IMR-90 (cell line): ENCODE data around the gene SLC15A3. TPM values are rescaled to one million over a fixed set of nuclear protein-coding genes. Genes with fewer than 3 reads are reported as not detected.

Source experiments
- ATAC-seq: fragments of 200-7000 bp; cut with Tn5 transposase; 2 replicates; pipeline ENCODE4 v1.9.1; 2020; ENCODE audit warnings: low read depth, mild to moderate bottlenecking, moderate library complexity
- BruUV-seq: library from RNA; stranded (reverse); fragments of 400-500 nt; replicated peaks from 2 replicates; lab custom pipeline; 2021; lab: Mats Ljungman, UMichigan
- CTCF ChIA-PET: fragments of 300-600 bp; formaldehyde crosslinking; extraction: SDS; loops from one replicate; lab custom pipeline; 2021; ENCODE audit warnings: antibody characterized with exemption; lab: Yijun Ruan, JAX
- POLR2A ChIA-PET: fragments of 300-600 bp; sonication (Branson Sonifier 250); formaldehyde crosslinking; loops from one replicate; lab custom pipeline; 2022; ENCODE audit warnings: antibody characterized with exemption; ENCODE audit not compliant: unreplicated experiment; lab: Charles Lee
- DNase-seq: peaks from one replicate; pipeline ENCODE4 v3.0.0; 2013
- H2AFZ ChIP-seq: replicated peaks from 2 replicates; pipeline ENCODE3; 2013; ENCODE audit warnings: low read length, mild to moderate bottlenecking; ENCODE audit not compliant: poor library complexity
- H2AK5ac ChIP-seq: 2 replicates; pipeline ENCODE4 v1.6.1; 2013; ENCODE audit warnings: low read depth, low read length, inconsistent platforms
- H2AK9ac ChIP-seq: replicated peaks from 2 replicates; pipeline ENCODE3; 2013; ENCODE audit warnings: mild to moderate bottlenecking, low read depth, low read length, moderate library complexity; ENCODE audit not compliant: poor library complexity
- H2BK120ac ChIP-seq: 2 replicates; pipeline ENCODE4 v1.6.1; 2013; ENCODE audit warnings: low read depth, low read length, inconsistent platforms
- H2BK15ac ChIP-seq: 3 replicates; pipeline ENCODE4 v1.6.1; 2013; ENCODE audit warnings: low read depth, low read length, inconsistent platforms
- H2BK20ac ChIP-seq: 2 replicates; pipeline ENCODE4 v1.6.1; 2013; ENCODE audit warnings: low read depth, mild to moderate bottlenecking, inconsistent platforms, low read length, moderate library complexity
- H2BK5ac ChIP-seq: 2 replicates; pipeline ENCODE4 v1.6.1; 2013; ENCODE audit warnings: mild to moderate bottlenecking, low read depth, low read length, inconsistent platforms; ENCODE audit not compliant: poor library complexity, severe bottlenecking
- H3K14ac ChIP-seq: replicated peaks from 2 replicates; pipeline ENCODE4 v1.6.1; 2013; ENCODE audit warnings: low read depth, low read length, inconsistent platforms
- H3K18ac ChIP-seq: 2 replicates; pipeline ENCODE4 v1.6.1; 2013; ENCODE audit warnings: low read depth, low read length, control low read depth
- H3K23ac ChIP-seq: 2 replicates; pipeline ENCODE4 v1.6.1; 2013; ENCODE audit warnings: low read depth, low read length, inconsistent platforms
- H3K27ac ChIP-seq: 2 replicates; pipeline ENCODE4 v1.5.1; 2013; ENCODE audit warnings: mild to moderate bottlenecking, control low read depth, low read length; ENCODE audit not compliant: insufficient read depth
- H3K27me3 ChIP-seq: 2 replicates; pipeline ENCODE4 v1.6.1; 2013; ENCODE audit warnings: low read length; ENCODE audit not compliant: control insufficient read depth, insufficient read depth
- H3K36me3 ChIP-seq: 2 replicates; pipeline ENCODE4 v1.6.1; 2013; ENCODE audit warnings: low read length, mixed read lengths; ENCODE audit not compliant: control insufficient read depth, insufficient read depth
- H3K4ac ChIP-seq: 2 replicates; pipeline ENCODE4 v1.6.1; 2013; ENCODE audit warnings: low read depth, low read length, inconsistent platforms
- H3K4me1 ChIP-seq: 2 replicates; pipeline ENCODE4 v1.6.1; 2013; ENCODE audit warnings: low read length, mixed read lengths; ENCODE audit not compliant: control insufficient read depth, insufficient read depth
- H3K4me2 ChIP-seq: 2 replicates; pipeline ENCODE4 v1.6.1; 2013; ENCODE audit warnings: low read depth, mild to moderate bottlenecking, control low read depth, low read length, moderate library complexity
- H3K4me3 ChIP-seq: 2 replicates; pipeline ENCODE4 v1.5.1; 2013; ENCODE audit warnings: low read depth, mild to moderate bottlenecking, control low read depth, low read length, moderate library complexity; ENCODE audit not compliant: insufficient read depth
- H3K56ac ChIP-seq: 2 replicates; pipeline ENCODE4 v1.6.1; 2013; ENCODE audit warnings: low read length, inconsistent platforms; ENCODE audit not compliant: insufficient read depth; ENCODE audit errors: extremely low read depth
- H3K79me1 ChIP-seq, 2 experiments: 2 replicates each; pipeline ENCODE4 v1.6.1; 2013; ENCODE audit warnings: low read length in 2 of 2, inconsistent platforms in 1 of 2, low read depth in 1 of 2
- H3K9ac ChIP-seq: 2 replicates; pipeline ENCODE4 v1.6.1; 2013; ENCODE audit warnings: low read depth, low read length, control low read depth
- H3K9me1 ChIP-seq: 2 replicates; pipeline ENCODE4 v1.6.1; 2013; ENCODE audit warnings: low read length, inconsistent platforms; ENCODE audit not compliant: insufficient read depth
- H3K9me3 ChIP-seq: 2 replicates; pipeline ENCODE4 v1.6.1; 2013; ENCODE audit warnings: low read length; ENCODE audit not compliant: control insufficient read depth, insufficient read depth
- H4K20me1 ChIP-seq: 2 replicates; pipeline ENCODE4 v1.6.1; 2013; ENCODE audit warnings: low read length, inconsistent platforms; ENCODE audit not compliant: insufficient read depth
- H4K5ac ChIP-seq: 2 replicates; pipeline ENCODE4 v1.6.1; 2013; ENCODE audit warnings: mild to moderate bottlenecking, low read depth, low read length, control low read depth
- H4K8ac ChIP-seq, 2 experiments: 2 replicates each; pipeline ENCODE4 v1.6.1; 2013; ENCODE audit warnings: low read depth in 2 of 2, low read length in 2 of 2, control low read depth in 1 of 2, inconsistent platforms in 1 of 2
- H4K91ac ChIP-seq: 2 replicates; pipeline ENCODE4 v1.6.1; 2013; ENCODE audit warnings: low read depth, low read length, inconsistent platforms; ENCODE audit not compliant: insufficient read depth
- BHLHE40 ChIP-seq: fragments of 150-350 bp; IDR thresholded peaks from 2 replicates; pipeline ENCODE4 v1.6.1; 2016; ENCODE audit warnings: mild to moderate bottlenecking, low read depth, low read length
- CEBPB ChIP-seq: IDR thresholded peaks from 2 replicates; pipeline ENCODE4 v1.6.1; 2012; ENCODE audit warnings: low read depth, low read length, improper control_type of control experiment
- CHD1 ChIP-seq: IDR thresholded peaks from 2 replicates; pipeline ENCODE4 v1.6.1; 2012; ENCODE audit warnings: low read depth, low read length, improper control_type of control experiment
- CTCF ChIP-seq: conservative IDR thresholded peaks from 2 replicates; pipeline ENCODE4 v1.5.1; 2012; ENCODE audit warnings: mild to moderate bottlenecking, low read depth, low read length, improper control_type of control experiment
- FOS ChIP-seq: fragments of 150-350 bp; IDR thresholded peaks from 2 replicates; pipeline ENCODE4 v1.6.1; 2016; ENCODE audit warnings: low read depth, low read length
- MAFK ChIP-seq: IDR thresholded peaks from 2 replicates; pipeline ENCODE4 v1.6.1; 2012; ENCODE audit warnings: low read depth, low read length, improper control_type of control experiment
- MAZ ChIP-seq: IDR thresholded peaks from 2 replicates; pipeline ENCODE4 v1.6.1; 2012; ENCODE audit warnings: low read depth, mild to moderate bottlenecking, low read length, improper control_type of control experiment, moderate library complexity, borderline replicate concordance
- MXI1 ChIP-seq: IDR thresholded peaks from 2 replicates; pipeline ENCODE4 v1.6.1; 2012; ENCODE audit warnings: low read depth, mild to moderate bottlenecking, low read length, moderate library complexity, borderline replicate concordance
- NFE2L2 ChIP-seq: fragments of 150-350 bp; IDR thresholded peaks from 2 replicates; pipeline ENCODE4 v1.6.1; 2016; ENCODE audit warnings: low read depth, mild to moderate bottlenecking, low read length
- POLR2A ChIP-seq: IDR thresholded peaks from 2 replicates; pipeline ENCODE4 v1.6.1; 2012; ENCODE audit warnings: mild to moderate bottlenecking, low read depth, low read length
- RAD21 ChIP-seq: IDR thresholded peaks from 2 replicates; pipeline ENCODE4 v1.6.1; 2012; ENCODE audit warnings: low read length, improper control_type of control experiment
- RCOR1 ChIP-seq: IDR thresholded peaks from 2 replicates; pipeline ENCODE4 v1.6.1; 2012; ENCODE audit warnings: mild to moderate bottlenecking, low read length, improper control_type of control experiment; ENCODE audit not compliant: insufficient replicate concordance
- RFX5 ChIP-seq: IDR thresholded peaks from 2 replicates; pipeline ENCODE4 v1.8.0; 2012; ENCODE audit warnings: low read depth, mild to moderate bottlenecking, low read length, moderate library complexity
- SMC3 ChIP-seq: fragments of 150-350 bp; IDR thresholded peaks from 2 replicates; pipeline ENCODE4 v1.6.1; 2016; ENCODE audit warnings: low read depth, mild to moderate bottlenecking, antibody characterized with exemption, low read length, moderate library complexity
- WGBS, 2 experiments: methylation state at CpG; one replicate each; pipeline versions ENCODE4 v1.1.5 to v1.1.7; 2013; ENCODE audit warnings: missing lambda C conversion rate in 2 of 2; ENCODE audit not compliant: insufficient read length in 1 of 2; ENCODE audit errors: extremely low coverage in 2 of 2; 5-methylcytosine and 5-hydroxymethylcytosine counted together
- dilution Hi-C: fragments of 300-500 bp; cut with HindIII; formaldehyde crosslinking; loops from one replicate; pipeline ENCODE4 v1.14.3; 2018; ENCODE audit warnings: low sequenced_read_pairs; ENCODE audit not compliant: unreplicated experiment
- in situ Hi-C: fragments of 300-500 bp; cut with MboI; formaldehyde crosslinking; loops from 3 replicates; pipeline ENCODE4 v1.14.3; 2019; ENCODE audit warnings: low sequenced_read_pairs, inconsistent platforms, mixed read lengths
- intact Hi-C: fragments of 100-400 bp; cut with micrococcal nuclease; formaldehyde crosslinking; loops from 2 replicates; pipeline ENCODE4 v1.10.0; 2022
- polyA plus RNA-seq, 3 experiments: library from polyadenylated mRNA; depleted of rRNA; stranded (reverse); fragments of >200 nt; gene quantifications; 2 replicates each; pipeline ENCODE4 v1.2.3, GENCODE V29; 2012; ENCODE audit warnings: low replicate concordance in 1 of 3
- total RNA-seq: library from RNA; depleted of rRNA; stranded (reverse); fragments of >200 nt; gene quantifications from 2 replicates; pipeline ENCODE4 v1.2.3, GENCODE V29; 2012
- TF ChIP-seq, protein P1 (sequence below): fragments of 150-350 bp; IDR thresholded peaks from 2 replicates; pipeline ENCODE4 v1.6.1; 2016; ENCODE audit warnings: low read depth, mild to moderate bottlenecking, low read length, moderate library complexity, borderline replicate concordance

Gene SLC15A3
- total and polyA plus RNA-seq, 2 of the 4 experiments (the other 2 are of a cell fraction), result 3.2 to 4.4 TPM

GRCh38 chr11:60972182-60973030 lies 20.4 kb upstream of the SLC15A3 start:
- H4K91ac ChIP-seq, result no peak overlapping the region
- H2BK15ac ChIP-seq, result no peak overlapping the region
- no peaks in the 10 kb centered on the region; the same call in 1 of the 2 replicates for H3K4me1 ChIP-seq
- H3K36me3 ChIP-seq, result no peaks in the 10 kb centered on the region
- no peak overlapping the region for H3K4me3 ChIP-seq
- in situ Hi-C loops (no loop called here), dilution Hi-C loops (no loop called here), intact Hi-C loops (no loop called here)
- 56% methylated on average over 8 of the region's 15 CpGs; no CpG with 5 or more reads in 1 of the 2 experiments for WGBS, 2 experiments
- H3K14ac ChIP-seq, result no peak overlapping the region
- no peaks in the 10 kb centered on the region for H4K20me1 ChIP-seq
- no peak overlapping the region for H3K4me2 ChIP-seq
- ATAC-seq (no peak), DNase-seq (no peak)
- ChIA-PET POLR2A (no interaction called here), CTCF (no interaction called here)
- no peaks in the 10 kb centered on the region for H3K9me3 ChIP-seq
- H3K79me1 ChIP-seq, result no peaks in the 10 kb centered on the region
- no peak overlapping the region for H3K23ac ChIP-seq
- no peaks in the 10 kb centered on the region; the same call in 1 of the 2 replicates for H3K9me1 ChIP-seq
- H3K9ac ChIP-seq, result no peak overlapping the region
- no peak overlapping the region for H3K27ac ChIP-seq
- H2BK20ac ChIP-seq, result no peak overlapping the region
- H4K5ac ChIP-seq, result no peak overlapping the region
- H2AK9ac ChIP-seq, result no peak overlapping the region
- H3K4ac ChIP-seq, result no peak overlapping the region
- H4K8ac ChIP-seq, result no peak overlapping the region
- no TSS peak for BruUV-seq
- H2AK5ac ChIP-seq, result no peak overlapping the region
- H3K56ac ChIP-seq, result no peak overlapping the region
- no peak overlapping the region for H2BK5ac ChIP-seq
- no peak overlapping the region for H2AFZ ChIP-seq
- no peak overlapping the region for H3K18ac ChIP-seq
- peaks cover 37% of the 10 kb centered on the region for H3K27me3 ChIP-seq
- H2BK120ac ChIP-seq, result no peak overlapping the region
- TF ChIP-seq FOS (no peak), NFE2L2 (no peak), RAD21 (no peak), MAZ (no peak), CEBPB (no peak), BHLHE40 (no peak), POLR2A (no peak), MAFK (no peak), SMC3 (no peak), CTCF (no peak), CHD1 (no peak), MXI1 (no peak), RFX5 (no peak), RCOR1 (no peak)
- TF ChIP-seq, protein P1, sequence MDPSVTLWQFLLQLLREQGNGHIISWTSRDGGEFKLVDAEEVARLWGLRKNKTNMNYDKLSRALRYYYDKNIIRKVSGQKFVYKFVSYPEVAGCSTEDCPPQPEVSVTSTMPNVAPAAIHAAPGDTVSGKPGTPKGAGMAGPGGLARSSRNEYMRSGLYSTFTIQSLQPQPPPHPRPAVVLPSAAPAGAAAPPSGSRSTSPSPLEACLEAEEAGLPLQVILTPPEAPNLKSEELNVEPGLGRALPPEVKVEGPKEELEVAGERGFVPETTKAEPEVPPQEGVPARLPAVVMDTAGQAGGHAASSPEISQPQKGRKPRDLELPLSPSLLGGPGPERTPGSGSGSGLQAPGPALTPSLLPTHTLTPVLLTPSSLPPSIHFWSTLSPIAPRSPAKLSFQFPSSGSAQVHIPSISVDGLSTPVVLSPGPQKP, result no peak
